Transverse colon (tissue), 4 donors: ENCODE measurements around the gene CISD2.
"Not testable (repeated sequence)": the region's sequence is repeated elsewhere in the genome, so short reads cannot be mapped to it uniquely, and the experiment has no call there.

Source experiments
- EP300 ChIP-seq: sonication (generic); formaldehyde crosslinking; IDR thresholded peaks from one replicate; pipeline ENCODE4 v1.6.1; 2017; ENCODE audit warnings: antibody characterized with exemption, low read depth
- POLR2A ChIP-seq: fragments of 450-650 bp; IDR thresholded peaks from one replicate; pipeline ENCODE4 v1.6.1; 2016; ENCODE audit warnings: antibody characterized with exemption, mild to moderate bottlenecking, moderate library complexity
- POLR2AphosphoS5 ChIP-seq, 3 donors: sonication (generic); formaldehyde crosslinking; IDR thresholded peaks; one replicate each; pipeline ENCODE4 v1.6.1; 2016; ENCODE audit warnings: antibody characterized with exemption in 3 of 3
- TF ChIP-seq, protein P1 (sequence below), 5 experiments: fragments of 200-600 bp in 3 of 5; fragments of 450-650 bp in 2 of 5; sonication (generic) in 3 of 5; IDR thresholded peaks; 1 replicate in 2 of 5; 2 replicates in 3 of 5; pipeline ENCODE4 v1.5.1; 2016 to 2017; ENCODE audit warnings: antibody characterized with exemption in 5 of 5, inconsistent platforms in 3 of 5, mild to moderate bottlenecking in 2 of 5, moderate library complexity in 1 of 5

DNA sequence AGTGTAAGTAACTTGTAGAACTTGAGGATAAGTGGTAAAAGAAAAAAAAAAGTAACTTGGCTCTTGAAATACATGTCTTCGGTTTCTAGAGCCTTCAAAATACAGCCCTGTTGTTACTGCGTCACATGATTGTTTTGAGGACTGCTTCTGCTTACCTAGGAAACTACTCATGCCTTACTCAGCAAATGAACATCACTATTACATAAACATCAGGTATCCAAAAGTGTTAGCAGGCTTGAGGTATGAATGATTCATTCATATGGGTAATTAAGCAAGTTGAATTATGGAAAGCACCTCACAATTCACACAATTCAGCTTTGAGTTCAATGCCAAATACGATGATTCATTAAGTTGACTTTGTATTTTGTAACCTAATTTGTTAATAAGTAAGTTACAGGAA, 21.1 kb downstream of the CISD2 start:
- TF ChIP-seq, protein P1, sequence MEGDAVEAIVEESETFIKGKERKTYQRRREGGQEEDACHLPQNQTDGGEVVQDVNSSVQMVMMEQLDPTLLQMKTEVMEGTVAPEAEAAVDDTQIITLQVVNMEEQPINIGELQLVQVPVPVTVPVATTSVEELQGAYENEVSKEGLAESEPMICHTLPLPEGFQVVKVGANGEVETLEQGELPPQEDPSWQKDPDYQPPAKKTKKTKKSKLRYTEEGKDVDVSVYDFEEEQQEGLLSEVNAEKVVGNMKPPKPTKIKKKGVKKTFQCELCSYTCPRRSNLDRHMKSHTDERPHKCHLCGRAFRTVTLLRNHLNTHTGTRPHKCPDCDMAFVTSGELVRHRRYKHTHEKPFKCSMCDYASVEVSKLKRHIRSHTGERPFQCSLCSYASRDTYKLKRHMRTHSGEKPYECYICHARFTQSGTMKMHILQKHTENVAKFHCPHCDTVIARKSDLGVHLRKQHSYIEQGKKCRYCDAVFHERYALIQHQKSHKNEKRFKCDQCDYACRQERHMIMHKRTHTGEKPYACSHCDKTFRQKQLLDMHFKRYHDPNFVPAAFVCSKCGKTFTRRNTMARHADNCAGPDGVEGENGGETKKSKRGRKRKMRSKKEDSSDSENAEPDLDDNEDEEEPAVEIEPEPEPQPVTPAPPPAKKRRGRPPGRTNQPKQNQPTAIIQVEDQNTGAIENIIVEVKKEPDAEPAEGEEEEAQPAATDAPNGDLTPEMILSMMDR (IDR thresholded peaks at IDR 0.05), result not testable (repeated sequence)
- not testable (repeated sequence) for TF ChIP-seq POLR2A; EP300; POLR2AphosphoS5 (IDR thresholded peaks at IDR 0.05)
